HG03103 (cell line): Measurements from ENCODE around the gene PROM2.
"Not testable (repeated sequence)": the region's sequence is repeated elsewhere in the genome, so short reads cannot be mapped to it uniquely, and the experiment has no call there.

Experiments
- ATAC-seq: cut with Tn5 transposase; IDR thresholded peaks from one replicate; pipeline ENCODE4 v1.9.1; 2021; ENCODE audit warnings: low read depth; ENCODE audit not compliant: unreplicated experiment

Gene PROM2

GRCh38 chr2:95268211-95269035 is 5.8 kb upstream of the PROM2 start:
- no peak for ATAC-seq

GRCh38 chr2:95269036-95269680 is 5.1 kb upstream of the PROM2 start:
- ATAC-seq: no peak

- not testable (repeated sequence) for ATAC-seq
These were observed 4.5 kb upstream of the PROM2 start for GRCh38 chr2:95269745-95270144.

GRCh38 chr2:95270541-95271081 is 3.6 kb upstream of the PROM2 start:
- no peak for ATAC-seq

- ATAC-seq: no peak
These were observed 2.8 kb upstream of the PROM2 start for GRCh38 chr2:95271381-95271971.

GRCh38 chr2:95272299-95272751 is 1.9 kb upstream of the PROM2 start:
- no peak for ATAC-seq

GRCh38 chr2:95272781-95273180 is 1.5 kb upstream of the PROM2 start:
- ATAC-seq: no peak

- ATAC-seq: no peak
These were observed 521 bp upstream of the PROM2 start for GRCh38 chr2:95273566-95274290.

GRCh38 chr2:95275151-95275515 is 884 bp downstream of the PROM2 start:
- no peak for ATAC-seq

- ATAC-seq: no peak
These were observed 1.5 kb downstream of the PROM2 start for GRCh38 chr2:95275601-95276243.

- ATAC-seq: no peak
These were observed 2.1 kb downstream of the PROM2 start for GRCh38 chr2:95276244-95276887.

GRCh38 chr2:95276888-95277245 is 2.6 kb downstream of the PROM2 start:
- ATAC-seq: no peak

- no peak for ATAC-seq
These were observed 3.1 kb downstream of the PROM2 start for GRCh38 chr2:95277246-95277906.

- no peak for ATAC-seq
These were observed 3.8 kb downstream of the PROM2 start for GRCh38 chr2:95278051-95278471.

GRCh38 chr2:95278637-95279225 is 4.5 kb downstream of the PROM2 start:
- no peak for ATAC-seq

- no peak for ATAC-seq
These were observed 5.3 kb downstream of the PROM2 start for GRCh38 chr2:95279435-95280035.

GRCh38 chr2:95281071-95281470 is 6.8 kb downstream of the PROM2 start:
- ATAC-seq: no peak

GRCh38 chr2:95281786-95282185 is 7.5 kb downstream of the PROM2 start:
- ATAC-seq: no peak

- ATAC-seq: no peak
These were observed 8.2 kb downstream of the PROM2 start for GRCh38 chr2:95282458-95282857.
